Sigmoid colon (tissue), 7 donors: Measurements from ENCODE around the gene TCF25. TPM values are rescaled to one million over a fixed set of nuclear protein-coding genes. Genes with fewer than 3 reads are reported as not detected.

Experiments used
- DNase-seq: peaks from one replicate; pipeline ENCODE4 v3.0.0-alpha.2; 2019
- H3K27ac ChIP-seq, 4 donors: fragments of 200-600 bp; sonication (generic); one replicate each; pipeline ENCODE4 v1.5.1; 2016 to 2019; ENCODE audit warnings: mild to moderate bottlenecking in 1 of 4
- H3K27me3 ChIP-seq, 3 donors: fragments of 200-600 bp; sonication (generic); one replicate each; pipeline ENCODE4 v1.5.1; 2019; ENCODE audit warnings: mild to moderate bottlenecking in 1 of 3
- H3K36me3 ChIP-seq, 4 donors: fragments of 200-600 bp; sonication (generic); one replicate each; pipeline ENCODE4 v1.5.1; 2016 to 2019
- H3K4me1 ChIP-seq, 4 donors: fragments of 200-600 bp; sonication (generic); one replicate each; pipeline ENCODE4 v1.5.1; 2017 to 2019
- H3K4me3 ChIP-seq, 4 donors: fragments of 200-600 bp; sonication (generic); one replicate each; pipeline ENCODE4 v1.5.1; 2017 to 2019; ENCODE audit warnings: mild to moderate bottlenecking in 2 of 4, moderate library complexity in 1 of 4
- H3K9me3 ChIP-seq, 4 donors: fragments of 200-600 bp in 3 of 4; sonication (generic) in 3 of 4; one replicate each; pipeline versions ENCODE4 v1.5.1 to v1.6.1; 2013 to 2019
- CTCF ChIP-seq, 4 experiments: fragments of 450-650 bp in 3 of 4; fragments of 200-600 bp in 1 of 4; IDR thresholded peaks; one replicate each; pipeline ENCODE4 v1.5.1; 2016 to 2019; ENCODE audit warnings: antibody characterized with exemption in 4 of 4, mild to moderate bottlenecking in 3 of 4, moderate library complexity in 2 of 4
- EP300 ChIP-seq, 4 donors: sonication (generic); formaldehyde crosslinking; IDR thresholded peaks; one replicate each; pipeline ENCODE4 v1.6.1; 2017; ENCODE audit warnings: antibody characterized with exemption in 4 of 4
- POLR2A ChIP-seq, 2 donors: fragments of 450-650 bp; IDR thresholded peaks; one replicate each; pipeline ENCODE4 v1.6.1; 2016; ENCODE audit warnings: antibody characterized with exemption in 2 of 2, mild to moderate bottlenecking in 2 of 2, moderate library complexity in 2 of 2
- POLR2AphosphoS5 ChIP-seq, 4 donors: sonication (generic); formaldehyde crosslinking; IDR thresholded peaks; one replicate each; pipeline ENCODE4 v1.6.1; 2017; ENCODE audit warnings: antibody characterized with exemption in 4 of 4
- WGBS, 2 donors: extraction: QIAGEN DNeasy Blood & Tissue Kit; methylation state at CpG; one replicate each; pipeline ENCODE4 v1.1.7; 2013; 5-methylcytosine and 5-hydroxymethylcytosine counted together
- intact Hi-C: fragments of 100-400 bp; cut with DNase I; formaldehyde crosslinking; loops from one replicate; pipeline ENCODE4 v1.15.1; 2023
- polyA plus RNA-seq, 3 donors: library from polyadenylated mRNA; stranded (reverse); fragments of 200-250 nt; gene quantifications; one replicate each; pipeline ENCODE4 v1.2.3, GENCODE V29; 2013
- total RNA-seq, 4 donors: library from RNA; depleted of rRNA; stranded (reverse); fragments of >200 nt; gene quantifications; one replicate each; pipeline ENCODE4 v1.1.0, GENCODE V29; 2016
- donor health status: healthy with polysubstance abuse.
- donor health status: Bipolar disorder and iron deficiency.
- donor health status: healthy.

Gene TCF25
- total and polyA plus RNA-seq, 7 donors = 89.7 to 244 (median 132) TPM

GRCh38 chr16:89903908-89904515, 30.6 kb downstream of the TCF25 start:
- H3K27me3 ChIP-seq = no peaks in the 10 kb centered on the region
- DNase-seq = peak; percentile 58
- WGBS, 2 donors = 92 to 93% methylated on average over 19 of the region's 19 CpGs
- H3K4me3 ChIP-seq = no peak overlapping the region
- no peak overlapping the region for H3K27ac ChIP-seq
- TF ChIP-seq POLR2A (IDR thresholded peaks at IDR 0.05) = no peak
- TF ChIP-seq POLR2AphosphoS5 (IDR thresholded peaks at IDR 0.05) = no peak
- no peak for TF ChIP-seq EP300 (IDR thresholded peaks at IDR 0.05)
- no peak for TF ChIP-seq CTCF (IDR thresholded peaks at IDR 0.05)
- intact Hi-C loops = no loop called here
- H3K4me1 ChIP-seq = no peaks in the 10 kb centered on the region
- no peaks in the 10 kb centered on the region for H3K9me3 ChIP-seq
- H3K36me3 ChIP-seq = peaks cover 49 to 81% (median 63%) of the 10 kb centered on the region in 4 donors

- Histone ChIP-seq H3K4me1 (peaks cover 0 to 2% (median under 1%) of the 10 kb centered on the region in 4 donors), H3K9me3 (no peaks in the 10 kb centered on the region), H3K27me3 (no peaks in the 10 kb centered on the region), H3K36me3 (peaks cover 42 to 78% (median 58%) of the 10 kb centered on the region in 4 donors), H3K4me3 (no peak overlapping the region), H3K27ac (no peak overlapping the region)
- no peak for DNase-seq
- intact Hi-C loops = no loop called here
- TF ChIP-seq CTCF (IDR thresholded peaks at IDR 0.05) (no peak), POLR2A (IDR thresholded peaks at IDR 0.05) (no peak), EP300 (IDR thresholded peaks at IDR 0.05) (no peak)
- WGBS, 2 donors = 88 to 92% methylated on average over 31 of the region's 31 CpGs
Measured at GRCh38 chr16:89904606-89905510, 31.5 kb downstream of the TCF25 start.

GRCh38 chr16:89905511-89906139, 32.2 kb downstream of the TCF25 start:
- DNase-seq = peak; percentile 58
- WGBS, 2 donors = 93 to 95% methylated on average over 23 of the region's 23 CpGs
- no peaks in the 10 kb centered on the region for H3K27me3 ChIP-seq
- no peak overlapping the region for H3K27ac ChIP-seq
- no peaks in the 10 kb centered on the region for H3K9me3 ChIP-seq
- no peak for TF ChIP-seq EP300 (IDR thresholded peaks at IDR 0.05)
- peak in 1 of 4 donors; percentile 30 for TF ChIP-seq POLR2AphosphoS5 (IDR thresholded peaks at IDR 0.05)
- no peak overlapping the region for H3K4me3 ChIP-seq
- intact Hi-C loops = no loop called here
- H3K36me3 ChIP-seq = peaks cover 35 to 75% (median 52%) of the 10 kb centered on the region in 4 donors
- H3K4me1 ChIP-seq = peaks cover 0 to 7% (median 5%) of the 10 kb centered on the region in 4 donors

- Histone ChIP-seq H3K27me3 (no peaks in the 10 kb centered on the region), H3K9me3 (no peaks in the 10 kb centered on the region), H3K4me3 (no peak overlapping the region), H3K4me1 (peaks cover 0 to 7% (median 5%) of the 10 kb centered on the region in 4 donors), H3K36me3 (peaks cover 29 to 76% (median 51%) of the 10 kb centered on the region in 4 donors), H3K27ac (no peak overlapping the region)
- intact Hi-C loops = no loop called here
- TF ChIP-seq POLR2A (IDR thresholded peaks at IDR 0.05) (no peak), POLR2AphosphoS5 (IDR thresholded peaks at IDR 0.05) (no peak), CTCF (IDR thresholded peaks at IDR 0.05) (no peak), EP300 (IDR thresholded peaks at IDR 0.05) (no peak)
- 96 to 97% methylated on average over 40 of the region's 40 CpGs for WGBS, 2 donors
- DNase-seq = no peak
Measured at GRCh38 chr16:89906140-89907025, 33.0 kb downstream of the TCF25 start.
